Measurements from ENCODE around the gene FOXP1.

The FOXP1 gene

GRCh38 chr3:70982284-70982683 is 601.2 kb downstream of the FOXP1 start:
- H3K4me2 ChIP-seq (ENCODE audit: low read length) = no peak overlapping the region
- H3K4me1 ChIP-seq (ENCODE audit: insufficient read depth, low read length, severe bottlenecking) = peaks cover 12% of the 10 kb centered on the region
- H2AFZ ChIP-seq (ENCODE audit: low read length) = no peak overlapping the region
- no peaks in the 10 kb centered on the region for H3F3A ChIP-seq (ENCODE audit: insufficient read depth, low read length)
- no peaks in the 10 kb centered on the region for H3K79me2 ChIP-seq (ENCODE audit: insufficient read depth, low read length)
- H3K4me3 ChIP-seq (ENCODE audit: low read depth, low read length, poor library complexity, severe bottlenecking) = no peak overlapping the region
- H3K27ac ChIP-seq (ENCODE audit: low read depth, low read length, poor library complexity, severe bottlenecking) = peak overlapping the region; percentile 58
- no peaks in the 10 kb centered on the region for H3K9me3 ChIP-seq (ENCODE audit: low read length)
- peaks cover 78% of the 10 kb centered on the region for H3K36me3 ChIP-seq (ENCODE audit: insufficient read depth, low read length)
- H3K27me3 ChIP-seq (ENCODE audit: insufficient read depth, low read length) = no peaks in the 10 kb centered on the region
- no peak overlapping the region for H3K9ac ChIP-seq (ENCODE audit: low read length)
- no peak for TF ChIP-seq EZH2 (IDR thresholded peaks at IDR 0.05; ENCODE audit: borderline replicate concordance, low read length)
- no peak for TF ChIP-seq CTCF (IDR thresholded peaks at IDR 0.05; ENCODE audit: low read length)
- H4K20me1 ChIP-seq (ENCODE audit: insufficient read depth, low read length) = no peaks in the 10 kb centered on the region
- no peaks in the 10 kb centered on the region for H3K9me2 ChIP-seq (ENCODE audit: low read depth, low read length)

GRCh38 chr3:70981231-70981880 is 602.2 kb downstream of the FOXP1 start:
- no peak overlapping the region for H2AFZ ChIP-seq (ENCODE audit: low read length)
- H3K9ac ChIP-seq (ENCODE audit: low read length) = no peak overlapping the region

GRCh38 chr3:70980646-70981170 is 602.8 kb downstream of the FOXP1 start:
- H2AFZ ChIP-seq (ENCODE audit: low read length) = no peak overlapping the region
- no peaks in the 10 kb centered on the region for H4K20me1 ChIP-seq (ENCODE audit: insufficient read depth, low read length)
- no peak overlapping the region for H3K9ac ChIP-seq (ENCODE audit: low read length)
- H3K27ac ChIP-seq (ENCODE audit: low read depth, low read length, poor library complexity, severe bottlenecking) = no peak overlapping the region
- no peaks in the 10 kb centered on the region for H3K9me3 ChIP-seq (ENCODE audit: low read length)
- H3K79me2 ChIP-seq (ENCODE audit: insufficient read depth, low read length) = no peaks in the 10 kb centered on the region
- H3K4me1 ChIP-seq (ENCODE audit: insufficient read depth, low read length, severe bottlenecking) = peaks cover 12% of the 10 kb centered on the region
- H3F3A ChIP-seq (ENCODE audit: insufficient read depth, low read length) = no peaks in the 10 kb centered on the region
- H3K4me3 ChIP-seq (ENCODE audit: low read depth, low read length, poor library complexity, severe bottlenecking) = no peak overlapping the region
- no peak overlapping the region for H3K4me2 ChIP-seq (ENCODE audit: low read length)
- no peaks in the 10 kb centered on the region for H3K27me3 ChIP-seq (ENCODE audit: insufficient read depth, low read length)
- no peaks in the 10 kb centered on the region for H3K9me2 ChIP-seq (ENCODE audit: low read depth, low read length)
- TF ChIP-seq CTCF (IDR thresholded peaks at IDR 0.05; ENCODE audit: low read length) (no peak), EZH2 (IDR thresholded peaks at IDR 0.05; ENCODE audit: borderline replicate concordance, low read length) (no peak)
- peaks cover 78% of the 10 kb centered on the region for H3K36me3 ChIP-seq (ENCODE audit: insufficient read depth, low read length)

More at GRCh38 chr3:70981231-70981880, 602.2 kb downstream of the FOXP1 start:
- Histone ChIP-seq H3K79me2 (ENCODE audit: insufficient read depth, low read length) (no peaks in the 10 kb centered on the region), H4K20me1 (ENCODE audit: insufficient read depth, low read length) (no peaks in the 10 kb centered on the region), H3F3A (ENCODE audit: insufficient read depth, low read length) (no peaks in the 10 kb centered on the region), H3K4me1 (ENCODE audit: insufficient read depth, low read length, severe bottlenecking) (peaks cover 12% of the 10 kb centered on the region), H3K27me3 (ENCODE audit: insufficient read depth, low read length) (no peaks in the 10 kb centered on the region), H3K9me3 (ENCODE audit: low read length) (no peaks in the 10 kb centered on the region), H3K4me2 (ENCODE audit: low read length) (no peak overlapping the region), H3K27ac (ENCODE audit: low read depth, low read length, poor library complexity, severe bottlenecking) (no peak overlapping the region), H3K4me3 (ENCODE audit: low read depth, low read length, poor library complexity, severe bottlenecking) (no peak overlapping the region), H3K36me3 (ENCODE audit: insufficient read depth, low read length) (peaks cover 78% of the 10 kb centered on the region), H3K9me2 (ENCODE audit: low read depth, low read length) (no peaks in the 10 kb centered on the region)
- TF ChIP-seq EZH2 (IDR thresholded peaks at IDR 0.05; ENCODE audit: borderline replicate concordance, low read length) (no peak), CTCF (IDR thresholded peaks at IDR 0.05; ENCODE audit: low read length) (no peak)
